ENCODE data around the gene MASP1. TPM values are rescaled to one million over a fixed set of nuclear protein-coding genes. Genes with fewer than 3 reads are reported as not detected.
A peak's percentile ranks its signal among the peaks of the same experiment; 100 is the strongest.

The MASP1 gene
- total RNA-seq, 1 donor from 2014 or later = 93.7 TPM

DNA sequence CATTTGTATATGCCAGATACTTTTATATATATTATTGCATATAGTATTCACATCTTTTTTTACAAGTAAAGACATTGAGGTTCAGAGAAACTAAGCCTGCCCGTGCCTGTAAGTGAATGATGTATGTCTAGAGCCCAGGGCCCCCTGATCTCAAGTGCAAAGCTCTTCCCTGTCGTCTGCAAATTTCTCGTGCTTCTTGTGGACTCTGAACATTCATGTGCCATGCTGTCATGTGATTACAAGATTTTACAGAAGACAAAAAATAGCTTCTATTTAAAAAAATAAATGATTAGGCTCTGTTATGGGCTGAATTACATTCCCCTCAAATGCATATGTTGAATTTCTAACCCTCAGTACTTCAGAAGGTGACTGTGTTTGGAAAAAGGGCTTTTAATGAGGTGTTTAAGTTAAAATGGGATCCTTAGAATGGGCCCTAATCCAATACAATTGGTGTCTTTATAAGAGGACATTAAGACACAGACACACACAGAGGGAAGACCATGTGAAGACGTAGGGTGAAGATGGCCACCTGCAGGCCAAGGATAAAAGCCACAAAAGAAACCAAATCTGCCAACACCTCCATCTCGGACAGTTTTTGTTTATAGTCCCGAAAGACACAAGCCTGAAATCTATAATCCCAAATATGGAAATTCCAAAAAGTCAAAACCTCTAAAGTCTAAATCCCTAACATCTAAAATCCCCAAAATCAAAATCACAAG lies 3.9 kb upstream of the MASP1 start:
- no peak for DNase-seq (ENCODE audit: low spot score)
- no peak for ATAC-seq

DNA sequence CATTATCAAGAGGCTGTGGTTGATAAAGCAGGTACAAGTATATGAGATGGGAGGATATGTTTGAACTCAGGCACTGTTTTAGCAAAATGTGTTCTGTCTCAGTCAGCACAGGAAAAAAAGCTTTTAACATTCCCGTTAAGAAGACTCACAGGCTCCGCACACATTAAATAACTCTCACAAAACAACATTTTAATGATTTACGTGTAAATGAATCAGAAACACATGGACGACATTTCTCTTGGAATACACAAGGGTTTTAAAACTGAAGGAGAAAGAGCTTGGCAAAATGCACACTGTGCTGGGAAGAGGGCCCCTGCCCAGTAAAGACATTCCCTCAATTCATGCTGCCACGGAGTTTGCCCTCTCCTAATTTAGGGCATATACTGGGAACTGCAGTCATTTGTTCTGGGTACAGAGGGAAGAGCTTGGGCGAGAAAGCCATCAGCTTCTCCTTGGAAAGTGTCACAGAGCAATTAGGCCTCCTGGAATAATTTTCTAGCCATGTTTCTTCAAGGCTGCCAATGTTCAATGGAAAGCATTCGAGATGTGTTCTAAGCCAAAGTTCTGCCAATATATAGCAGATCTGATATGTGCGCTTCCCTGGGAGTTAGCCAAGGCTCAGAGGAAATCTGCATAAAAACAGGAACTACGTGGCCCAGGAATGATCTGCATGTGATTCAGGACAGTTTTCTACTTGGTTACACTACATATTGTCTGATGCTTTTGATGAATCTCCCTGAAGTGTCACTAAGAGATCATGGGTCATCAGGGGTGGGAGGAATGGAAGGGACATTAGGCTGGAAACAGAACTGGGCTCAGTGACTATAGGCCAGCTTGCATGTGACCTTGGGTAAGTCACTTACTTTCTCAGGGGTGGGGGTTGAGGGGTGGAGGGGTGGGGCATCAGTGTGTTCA lies 2.2 kb upstream of the MASP1 start:
- DNase-seq (ENCODE audit: low spot score) (no peak), ATAC-seq (no peak)

DNA sequence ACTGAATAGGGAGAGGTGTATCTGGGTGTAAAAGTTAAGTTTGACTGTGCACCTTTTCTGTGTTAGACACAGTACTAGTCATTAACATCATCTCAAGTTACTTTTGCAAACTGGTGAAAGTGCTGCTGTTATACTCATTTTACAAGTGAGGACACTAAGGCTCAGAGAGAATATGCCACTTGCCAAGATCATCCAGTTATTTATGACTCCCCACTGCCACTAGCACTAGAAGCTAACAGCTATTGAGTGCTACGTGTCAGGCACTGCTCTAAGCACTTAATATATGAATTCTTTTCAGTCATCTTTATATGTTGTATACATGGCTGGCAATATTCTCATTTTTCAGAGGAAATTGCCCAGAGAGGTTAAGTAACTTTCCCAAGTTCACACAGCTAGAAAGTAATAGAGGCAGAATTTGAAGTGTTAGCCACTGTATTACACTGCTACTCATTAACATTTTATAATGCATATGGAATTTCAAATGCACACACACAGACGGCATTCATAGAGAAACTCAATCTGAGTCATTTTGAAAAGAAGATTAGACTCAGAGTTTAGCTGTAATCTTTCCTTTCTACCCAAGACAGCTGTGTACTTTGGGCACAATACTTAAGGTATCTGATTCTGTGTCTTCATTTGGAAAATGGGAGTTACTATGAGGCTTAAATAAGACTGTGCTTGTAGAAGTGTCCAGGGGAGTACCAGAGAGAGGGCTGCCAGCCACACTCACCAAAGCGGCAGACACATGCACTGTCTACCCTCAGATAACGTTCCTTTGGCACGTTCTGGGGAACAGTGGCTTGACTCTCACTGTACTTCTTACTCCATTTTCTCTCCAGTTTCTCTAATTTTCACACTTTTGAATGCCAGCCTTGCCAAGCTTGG lies 1.3 kb upstream of the MASP1 start:
- DNase-seq (ENCODE audit: low spot score) = no peak
- ATAC-seq = no peak

DNA sequence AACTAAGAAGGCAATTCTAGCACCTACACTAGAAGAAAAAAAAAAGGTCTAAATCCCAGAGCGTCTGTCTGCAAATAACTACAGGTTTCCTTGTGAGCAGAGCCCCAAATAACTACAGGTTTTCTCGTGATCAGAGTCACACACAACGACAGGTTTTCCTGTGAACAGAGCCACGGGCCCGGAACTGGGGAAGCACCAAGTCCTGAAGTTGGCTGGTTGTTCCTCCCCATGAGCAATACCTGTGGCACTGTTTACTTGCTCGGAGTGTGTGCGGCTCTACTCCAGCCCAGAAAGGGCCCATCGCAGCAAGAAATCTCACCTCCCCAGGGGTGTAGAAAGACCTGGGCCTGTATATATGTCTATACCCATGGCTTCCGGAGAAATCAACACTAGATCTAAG lies 644 bp upstream of the MASP1 start:
- peak; percentile 80 for DNase-seq (ENCODE audit: low spot score)
- peak; percentile 66 for ATAC-seq

DNA sequence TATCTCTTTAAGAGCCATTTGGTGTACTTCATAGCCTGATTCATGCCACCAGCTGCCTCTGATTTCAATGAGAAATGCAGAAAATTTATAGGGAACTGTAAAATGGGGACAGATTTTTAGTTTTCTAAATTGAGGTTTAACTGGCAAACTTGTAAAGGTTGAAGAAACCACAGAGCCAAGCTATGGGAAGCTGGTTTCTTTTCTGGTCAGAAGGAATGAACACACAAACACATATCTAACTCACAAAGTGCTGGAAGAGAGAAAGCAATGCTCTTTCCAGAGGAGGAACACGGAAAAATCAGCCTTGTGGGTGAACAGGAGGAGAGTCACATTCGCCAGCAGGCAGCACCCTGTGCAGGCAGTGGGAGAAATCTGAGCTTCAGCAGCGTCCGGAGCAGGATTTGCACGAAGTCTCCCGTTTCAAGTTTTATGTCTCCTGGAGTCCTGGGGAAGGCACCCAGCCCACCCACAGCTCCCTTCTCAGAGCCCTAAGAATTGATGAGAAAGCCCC lies 481 bp downstream of the MASP1 start:
- DNase-seq (ENCODE audit: low spot score) (peak; percentile 52), ATAC-seq (peak; percentile 9)

DNA sequence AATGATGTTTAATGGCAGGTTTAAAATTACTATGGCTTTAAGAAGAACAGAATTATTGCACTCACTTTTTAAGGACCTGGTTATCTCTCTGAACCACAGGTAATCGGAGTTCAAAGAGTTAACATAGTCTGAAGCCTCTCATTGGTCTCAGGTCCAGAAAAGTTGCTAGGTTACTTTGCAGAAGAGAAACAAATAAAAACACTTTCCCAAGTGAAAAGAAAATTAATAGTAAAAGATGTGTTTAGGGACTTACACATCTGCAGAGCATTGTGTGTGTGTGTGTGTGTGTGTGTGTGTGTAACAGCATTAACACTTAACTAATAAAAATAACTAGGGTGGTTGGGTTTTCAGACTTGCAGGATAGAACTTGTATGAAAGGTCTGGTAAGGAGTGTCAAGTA lies 1.0 kb downstream of the MASP1 start:
- ATAC-seq (no peak), DNase-seq (ENCODE audit: low spot score) (no peak)

DNA sequence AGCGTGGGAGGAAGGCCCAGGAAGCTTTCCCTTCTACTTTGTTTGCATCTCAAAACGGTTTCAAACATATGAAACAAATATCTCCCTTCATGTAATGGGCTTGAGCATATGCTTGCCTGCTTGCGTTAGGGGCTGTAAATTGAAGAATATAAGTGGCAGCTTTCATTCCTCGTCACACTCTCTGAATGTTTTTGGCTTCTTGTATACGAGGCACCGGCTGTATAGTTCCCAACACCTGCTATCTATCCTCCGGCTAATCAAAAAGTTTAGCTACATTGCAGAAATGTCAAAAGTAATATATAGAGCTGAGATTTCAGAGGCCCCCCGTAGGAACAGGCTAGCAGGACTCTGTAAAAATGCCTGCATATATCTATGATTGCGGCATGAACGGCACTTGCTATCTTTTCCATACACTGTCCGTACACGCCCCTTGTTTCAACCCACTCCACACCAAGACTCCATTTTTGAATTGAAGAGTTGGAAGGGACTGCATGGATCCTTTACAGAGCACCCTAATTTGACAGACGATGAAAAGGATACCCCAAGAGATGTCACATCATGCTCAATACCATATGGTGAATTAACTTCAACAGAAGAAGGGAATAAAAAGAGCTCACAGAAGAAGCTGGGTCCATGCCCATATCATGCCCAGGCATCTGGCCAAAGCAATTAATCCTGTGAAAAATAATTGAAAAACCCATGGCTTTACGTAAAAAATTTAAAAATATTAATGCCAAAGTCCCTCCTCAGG lies 2.5 kb downstream of the MASP1 start:
- no peak for ATAC-seq
- DNase-seq (ENCODE audit: low spot score) = no peak

DNA sequence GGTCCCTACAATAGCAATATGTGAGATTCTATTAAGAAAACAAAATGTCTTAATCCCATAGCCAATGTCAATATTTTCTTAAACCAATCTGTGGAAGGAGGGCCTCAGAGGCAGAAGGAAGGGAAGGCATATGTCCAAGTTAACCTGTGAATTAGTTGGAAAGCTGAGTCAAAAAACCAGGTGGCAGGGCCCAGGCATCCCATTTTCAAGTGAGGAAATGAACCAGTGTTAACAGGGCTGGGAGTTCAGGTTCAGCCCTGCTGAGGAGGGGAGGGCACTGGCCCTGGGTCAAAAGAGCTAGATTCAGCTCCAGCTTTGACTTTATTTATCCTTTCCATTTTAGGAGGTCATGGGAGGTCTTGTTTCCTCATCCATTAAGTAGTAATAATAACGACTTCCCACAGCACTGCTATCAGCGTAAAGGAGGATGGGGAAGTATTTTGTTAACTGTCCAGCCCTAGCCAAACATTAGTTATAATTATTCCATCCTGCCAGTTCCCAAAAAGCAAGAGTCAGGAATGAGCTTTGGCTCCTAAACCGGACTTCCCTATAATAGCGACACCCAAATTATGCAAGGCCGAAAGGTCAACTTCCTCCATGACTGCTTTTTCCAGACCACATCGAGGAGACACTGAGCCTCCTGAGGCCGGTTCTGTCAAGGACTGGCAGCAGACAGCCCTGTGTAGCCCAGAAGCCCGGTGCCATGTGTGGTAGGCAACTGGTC lies 3.2 kb downstream of the MASP1 start:
- peak; percentile 69 for DNase-seq (ENCODE audit: low spot score)
- peak; percentile 33 for ATAC-seq

DNA sequence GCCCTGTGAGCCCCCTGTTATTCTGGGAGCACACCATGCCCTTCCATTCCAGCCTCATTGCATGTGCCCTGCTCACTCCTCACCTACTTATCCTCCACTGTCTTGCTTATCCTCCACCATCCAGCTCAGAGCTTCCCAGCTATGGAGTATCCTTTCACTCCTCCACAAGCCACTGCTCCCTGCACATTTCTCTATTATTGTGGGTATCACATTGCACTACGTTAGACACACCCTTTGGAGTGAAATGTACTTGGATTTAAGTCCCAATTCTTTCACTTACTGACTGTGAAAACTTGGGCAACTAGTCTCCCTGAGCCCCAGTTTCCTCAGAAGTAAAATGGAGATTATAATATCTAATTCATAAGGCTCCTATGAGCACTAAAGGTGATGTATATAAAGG lies 4.3 kb downstream of the MASP1 start:
- ATAC-seq (no peak), DNase-seq (ENCODE audit: low spot score) (no peak)

DNA sequence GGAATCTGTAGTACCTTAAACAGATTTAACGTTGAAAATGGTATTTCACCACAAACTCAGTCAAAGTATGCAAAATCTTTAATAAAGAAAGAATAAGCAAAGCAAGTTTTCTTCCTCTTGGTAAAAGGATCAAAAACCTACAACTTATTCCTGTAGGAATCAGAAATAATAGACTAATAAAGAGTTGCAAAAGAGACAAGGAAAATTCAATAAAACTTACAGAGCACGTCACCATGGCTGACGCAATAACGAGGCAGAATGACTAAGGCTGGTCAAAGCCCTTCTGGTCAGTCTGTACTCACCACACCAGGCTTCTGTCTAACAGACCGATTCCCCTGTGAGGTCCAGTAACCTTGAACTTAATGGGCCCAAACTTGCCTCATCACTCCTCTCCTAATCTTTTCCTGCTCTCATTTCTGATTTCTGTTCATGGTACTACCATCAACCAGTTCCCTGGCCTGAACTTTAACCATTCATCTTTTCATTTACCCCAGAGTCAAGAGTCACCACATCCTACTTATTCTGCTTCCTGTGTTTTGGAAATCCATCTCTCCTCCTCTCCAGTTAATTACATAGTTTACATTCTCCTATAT lies 5.0 kb downstream of the MASP1 start:
- peak; percentile 89 for DNase-seq (ENCODE audit: low spot score)
- peak; percentile 69 for ATAC-seq

DNA sequence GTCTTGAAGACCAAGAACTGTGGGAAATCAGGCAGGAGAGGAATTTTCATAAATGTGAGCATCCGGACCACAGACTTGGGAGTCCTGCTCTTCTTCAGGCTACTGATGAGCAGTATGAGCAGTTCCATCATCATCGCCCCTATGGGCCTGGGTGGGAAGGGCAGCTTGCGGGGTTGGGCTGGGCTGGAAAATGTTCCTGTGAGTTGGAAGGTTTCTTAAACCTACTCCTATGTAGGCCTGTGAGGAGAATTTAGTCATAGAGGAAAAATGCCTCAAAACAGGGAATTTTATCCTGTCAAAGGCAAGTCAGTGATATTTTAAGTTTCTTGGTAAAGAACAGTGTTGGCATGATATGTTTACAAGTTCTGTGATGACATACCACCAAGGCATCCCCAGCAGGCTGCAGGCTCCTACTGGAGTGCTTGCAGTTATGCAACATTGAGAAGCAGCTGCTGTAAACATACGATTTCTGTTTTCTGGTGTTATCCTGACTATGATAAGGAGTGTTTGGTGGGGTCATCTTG lies 10.3 kb downstream of the MASP1 start:
- ATAC-seq = peak; percentile 13

DNA sequence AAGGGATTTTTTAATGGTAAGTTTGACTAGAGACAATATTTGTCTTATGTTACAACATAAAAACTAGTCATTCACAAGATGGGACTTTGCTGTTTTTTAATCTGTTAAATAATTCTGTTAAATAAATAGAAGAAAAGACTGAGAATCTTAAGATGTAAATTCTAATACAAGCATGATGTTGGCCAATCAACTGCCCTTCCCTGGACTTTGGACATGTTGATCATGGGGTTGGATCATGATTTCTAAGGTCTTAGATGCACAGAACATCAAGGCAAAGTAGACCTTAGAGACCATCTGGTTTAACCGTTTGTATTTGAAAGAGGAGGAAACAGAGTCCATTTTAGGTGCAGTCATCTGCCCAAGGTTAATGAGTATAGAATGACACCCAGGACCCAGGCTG lies 10.9 kb downstream of the MASP1 start:
- ATAC-seq (peak; percentile 10), DNase-seq (ENCODE audit: low spot score) (no peak)

More for the DNA sequence above, 10.3 kb downstream of the MASP1 start:
- no peak for DNase-seq (ENCODE audit: low spot score)

DNA sequence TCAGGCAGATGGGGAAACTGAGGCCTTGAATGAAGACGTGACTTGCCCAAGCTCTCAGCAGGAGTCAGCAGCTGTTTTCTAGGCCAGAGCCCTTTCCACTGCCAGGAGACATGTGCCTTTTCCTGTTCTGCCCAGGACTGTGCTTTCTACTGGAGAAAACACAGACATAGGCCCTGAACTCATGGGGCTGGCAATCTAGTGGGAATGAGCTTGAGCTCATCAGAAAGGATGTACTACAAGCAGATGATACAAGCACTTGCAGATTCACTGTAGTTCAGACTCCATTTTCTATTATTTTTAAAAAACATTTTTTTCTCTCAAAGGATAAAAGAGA lies 14.4 kb downstream of the MASP1 start:
- ATAC-seq = peak; percentile 23
- DNase-seq (ENCODE audit: low spot score) = no peak

DNA sequence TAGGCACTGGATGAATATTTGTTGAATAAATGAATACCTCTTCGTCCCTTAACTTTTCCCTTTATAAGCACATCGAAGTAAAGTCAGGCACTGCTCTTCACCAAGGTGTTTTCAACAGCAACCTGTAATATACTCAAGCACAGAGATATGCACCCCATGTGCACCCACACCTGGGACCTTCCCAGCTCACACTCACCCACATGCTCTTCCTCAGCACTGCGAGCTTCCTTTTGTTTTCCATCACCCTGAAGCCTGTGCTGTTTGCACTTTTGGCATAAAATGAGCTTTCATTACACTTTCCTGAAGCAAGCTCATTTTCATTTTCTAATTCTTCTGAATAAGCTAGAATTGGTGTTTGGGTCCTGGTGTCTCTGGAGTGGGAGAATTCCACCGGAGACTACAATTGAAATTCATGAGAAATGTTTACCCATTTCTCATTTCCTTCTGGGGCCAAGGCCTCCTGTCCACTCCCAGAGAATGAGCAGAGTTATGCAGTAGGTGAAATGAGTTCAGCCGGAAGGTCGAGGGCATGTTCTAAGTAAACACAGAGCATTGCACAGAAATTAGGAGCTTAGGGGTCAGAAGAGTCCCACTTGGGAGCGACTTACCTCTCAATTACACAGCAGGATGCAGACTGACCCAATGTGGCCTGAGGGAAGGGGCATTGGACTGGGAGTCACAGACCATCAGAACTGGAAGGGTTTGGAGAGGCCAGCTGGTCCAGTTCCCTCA lies 15.0 kb downstream of the MASP1 start:
- DNase-seq (ENCODE audit: low spot score) = no peak
- ATAC-seq = peak; percentile 66

DNA sequence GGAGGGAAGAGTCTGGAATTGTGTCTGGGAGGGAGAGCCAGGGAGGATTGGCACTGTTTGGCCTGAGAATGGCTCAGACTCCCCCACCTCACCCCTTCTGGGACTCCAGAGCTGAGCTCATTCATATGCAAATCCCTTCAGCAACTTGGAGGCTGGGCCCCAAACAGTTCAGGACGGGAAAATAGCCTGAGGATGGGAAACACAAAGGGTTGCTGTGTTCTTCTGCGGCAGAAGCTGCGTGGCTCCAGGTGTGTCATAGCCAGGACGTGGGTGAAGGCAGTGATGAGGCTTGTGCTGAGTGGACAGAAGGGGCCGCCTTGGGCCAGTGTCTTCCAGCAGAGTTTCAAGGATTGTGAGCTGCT lies 16.6 kb downstream of the MASP1 start:
- DNase-seq (ENCODE audit: low spot score) (no peak), ATAC-seq (no peak)

DNA sequence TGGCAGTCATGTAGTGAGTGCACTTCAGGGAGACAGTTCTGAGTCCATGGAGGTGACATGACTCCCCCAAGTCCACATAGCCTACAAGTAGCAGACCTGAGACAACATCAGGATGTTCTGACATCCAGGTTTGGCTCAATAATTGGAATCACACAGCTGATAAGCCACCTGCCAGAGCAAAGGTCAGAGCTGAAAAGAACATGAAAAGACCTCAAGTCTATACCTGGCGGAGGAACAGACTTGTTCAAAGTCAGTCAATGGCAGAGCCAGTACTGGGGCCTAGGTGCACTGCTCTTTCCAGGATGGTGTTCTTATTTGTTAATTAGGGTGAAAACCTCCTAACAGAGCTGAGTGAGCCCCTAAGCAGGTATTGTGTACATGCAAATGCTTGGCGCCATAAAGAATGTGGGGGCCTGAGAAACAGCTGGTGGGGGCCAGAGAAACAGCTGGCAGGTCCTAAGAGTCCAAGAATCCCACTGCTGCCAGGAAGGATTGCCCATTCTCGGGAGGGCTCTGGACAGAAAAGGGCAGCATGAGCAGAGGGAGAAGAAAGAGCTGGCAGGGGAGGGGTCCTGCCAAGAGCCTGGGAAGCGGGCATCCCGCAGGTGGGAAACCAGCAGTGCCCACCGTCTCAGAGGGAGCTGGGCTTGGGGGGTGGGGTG lies 17.1 kb downstream of the MASP1 start:
- peak; percentile 53 for ATAC-seq

DNA sequence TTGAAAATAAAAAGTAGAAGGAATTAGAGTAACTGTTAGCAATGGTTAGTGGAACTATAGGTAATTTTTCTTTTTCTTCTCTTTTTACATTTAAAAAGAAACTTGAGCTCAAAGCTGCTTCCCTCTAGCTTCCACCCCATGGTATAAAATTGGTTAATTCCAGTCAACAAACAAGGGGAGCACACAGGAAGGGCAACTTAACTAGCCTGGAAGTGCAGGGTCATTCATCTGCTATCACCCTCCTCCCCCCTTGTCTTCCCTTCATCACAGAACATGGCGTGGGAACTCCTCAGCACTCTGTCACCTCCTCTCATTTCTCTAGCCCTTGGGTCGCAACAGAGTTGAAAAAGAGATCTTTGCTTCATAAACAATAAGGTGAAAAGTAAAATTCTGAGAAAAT lies 20.0 kb downstream of the MASP1 start:
- DNase-seq (ENCODE audit: low spot score) (no peak), ATAC-seq (no peak)

More for the DNA sequence above, 17.1 kb downstream of the MASP1 start:
- DNase-seq (ENCODE audit: low spot score) = no peak

DNA sequence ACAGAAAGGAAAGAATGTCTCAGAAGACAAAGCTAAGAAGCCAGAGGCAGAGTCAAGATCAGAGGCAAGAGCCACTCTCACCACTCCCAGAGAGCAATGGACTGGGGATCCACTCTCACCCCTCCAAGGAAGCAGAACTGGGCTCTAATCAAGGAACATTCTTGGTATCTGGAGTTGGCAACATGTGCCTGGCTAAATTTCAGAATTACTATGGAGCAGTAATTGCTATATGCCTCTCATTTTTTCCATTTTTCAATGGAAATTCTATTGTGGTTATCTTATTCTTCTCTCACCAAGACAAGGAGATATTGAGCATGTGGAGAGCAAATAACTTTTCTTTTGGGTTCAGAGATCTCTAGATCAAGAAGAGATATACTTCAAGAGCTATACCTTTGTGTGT lies 22.1 kb downstream of the MASP1 start:
- DNase-seq (ENCODE audit: low spot score) = no peak
- no peak for ATAC-seq

All from left lobe of liver (tissue), 2 donors.